ENCODE data around the gene C3orf20.

The C3orf20 gene

DNA sequence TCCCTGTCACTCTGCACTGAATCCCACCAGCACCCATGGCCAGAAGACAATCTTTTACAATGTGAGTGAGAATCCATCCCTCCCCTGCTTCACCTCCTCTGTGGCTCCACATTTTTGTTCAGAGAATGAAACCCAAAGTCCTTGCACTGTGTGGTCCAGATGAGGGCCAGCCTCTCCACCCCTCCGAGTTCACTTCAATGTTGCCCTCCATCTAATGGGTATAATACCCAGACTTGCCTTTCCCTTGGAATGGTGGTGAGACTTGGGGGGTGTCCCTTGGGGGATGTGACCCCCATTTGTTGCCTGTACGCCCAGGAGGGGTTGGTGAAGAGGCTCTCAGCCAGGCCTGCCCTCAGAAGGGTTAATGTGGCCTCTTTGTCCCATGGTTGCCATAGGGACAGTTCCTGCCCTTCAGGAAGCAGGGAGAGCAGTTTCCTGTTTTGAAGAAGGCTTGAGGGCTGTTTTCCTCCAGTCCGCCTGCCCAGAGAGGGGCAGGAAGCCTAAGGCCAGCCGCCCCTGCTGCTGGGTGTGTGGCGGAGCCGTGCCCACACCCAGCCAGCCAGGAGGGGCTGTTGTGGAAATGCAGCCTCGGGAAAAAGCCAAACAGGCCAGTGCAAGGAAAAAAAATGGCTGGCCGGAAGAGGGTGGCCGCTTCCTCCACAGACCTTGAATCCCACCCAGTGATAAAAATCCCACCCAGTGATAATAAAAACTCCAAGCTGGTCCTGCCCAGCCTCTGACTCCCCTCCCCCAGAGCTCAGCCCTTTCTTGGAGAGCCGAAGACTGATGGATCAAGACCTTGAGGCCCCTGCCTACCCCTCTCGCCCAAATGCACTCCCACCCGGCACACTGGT, 129.3 kb downstream of the C3orf20 start:
- TF ChIP-seq YY1 (IDR thresholded peaks at IDR 0.05; ENCODE audit: low read depth), result no peak
- TF ChIP-seq, protein P1, sequence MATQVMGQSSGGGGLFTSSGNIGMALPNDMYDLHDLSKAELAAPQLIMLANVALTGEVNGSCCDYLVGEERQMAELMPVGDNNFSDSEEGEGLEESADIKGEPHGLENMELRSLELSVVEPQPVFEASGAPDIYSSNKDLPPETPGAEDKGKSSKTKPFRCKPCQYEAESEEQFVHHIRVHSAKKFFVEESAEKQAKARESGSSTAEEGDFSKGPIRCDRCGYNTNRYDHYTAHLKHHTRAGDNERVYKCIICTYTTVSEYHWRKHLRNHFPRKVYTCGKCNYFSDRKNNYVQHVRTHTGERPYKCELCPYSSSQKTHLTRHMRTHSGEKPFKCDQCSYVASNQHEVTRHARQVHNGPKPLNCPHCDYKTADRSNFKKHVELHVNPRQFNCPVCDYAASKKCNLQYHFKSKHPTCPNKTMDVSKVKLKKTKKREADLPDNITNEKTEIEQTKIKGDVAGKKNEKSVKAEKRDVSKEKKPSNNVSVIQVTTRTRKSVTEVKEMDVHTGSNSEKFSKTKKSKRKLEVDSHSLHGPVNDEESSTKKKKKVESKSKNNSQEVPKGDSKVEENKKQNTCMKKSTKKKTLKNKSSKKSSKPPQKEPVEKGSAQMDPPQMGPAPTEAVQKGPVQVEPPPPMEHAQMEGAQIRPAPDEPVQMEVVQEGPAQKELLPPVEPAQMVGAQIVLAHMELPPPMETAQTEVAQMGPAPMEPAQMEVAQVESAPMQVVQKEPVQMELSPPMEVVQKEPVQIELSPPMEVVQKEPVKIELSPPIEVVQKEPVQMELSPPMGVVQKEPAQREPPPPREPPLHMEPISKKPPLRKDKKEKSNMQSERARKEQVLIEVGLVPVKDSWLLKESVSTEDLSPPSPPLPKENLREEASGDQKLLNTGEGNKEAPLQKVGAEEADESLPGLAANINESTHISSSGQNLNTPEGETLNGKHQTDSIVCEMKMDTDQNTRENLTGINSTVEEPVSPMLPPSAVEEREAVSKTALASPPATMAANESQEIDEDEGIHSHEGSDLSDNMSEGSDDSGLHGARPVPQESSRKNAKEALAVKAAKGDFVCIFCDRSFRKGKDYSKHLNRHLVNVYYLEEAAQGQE (IDR thresholded peaks at IDR 0.05; ENCODE audit: low read depth), result no peak

DNA sequence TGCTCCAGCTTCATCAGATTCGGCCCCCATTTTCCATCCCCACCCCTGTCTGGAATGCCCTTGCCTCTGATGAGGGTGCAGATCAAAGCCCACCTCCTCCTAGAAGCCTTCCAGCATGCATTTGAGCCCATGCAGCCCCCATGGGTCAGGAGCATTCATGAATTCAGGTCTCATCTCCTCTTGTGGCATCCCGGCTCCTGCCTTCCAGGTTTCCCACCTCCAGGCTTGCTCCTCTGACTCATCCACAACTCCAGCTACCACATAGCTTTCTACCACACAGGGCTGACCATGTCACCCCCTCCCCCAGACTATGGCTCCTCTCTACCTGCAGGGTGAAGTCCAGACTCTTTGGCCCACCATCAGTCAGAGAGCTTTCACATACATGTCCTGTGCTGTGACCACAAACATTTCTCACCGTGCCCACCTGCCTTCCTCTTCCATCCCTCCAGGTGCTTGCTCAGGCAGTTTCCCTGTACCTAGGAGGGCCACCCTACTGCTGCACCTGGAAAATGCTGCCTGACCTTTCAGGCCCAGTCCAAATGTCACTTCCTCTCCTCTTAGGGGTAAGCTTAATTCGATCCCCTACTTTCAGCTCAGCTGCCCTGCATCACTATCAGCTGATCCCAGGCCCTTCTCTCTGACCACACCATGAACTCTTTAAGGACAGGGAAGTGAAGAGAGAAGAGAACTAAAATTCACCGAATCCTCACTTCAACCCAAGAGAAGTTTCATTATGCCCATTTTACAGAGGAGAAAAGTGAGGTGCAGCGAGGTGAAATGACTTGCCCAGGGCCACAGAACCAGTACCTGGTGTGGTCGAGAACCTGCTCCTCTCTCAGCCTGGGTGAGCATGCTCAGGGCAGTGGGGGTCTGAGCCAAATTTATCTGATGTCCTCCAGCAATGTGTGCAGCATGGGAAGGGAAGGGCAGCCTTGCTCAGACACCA, 130.2 kb downstream of the C3orf20 start:
- no peak for TF ChIP-seq TCF12 (IDR thresholded peaks at IDR 0.05; ENCODE audit: low read depth)
- TF ChIP-seq, protein P1 (IDR thresholded peaks at IDR 0.05; ENCODE audit: low read depth), result no peak
- TF ChIP-seq CREB1 (IDR thresholded peaks at IDR 0.05; ENCODE audit: low read depth), result no peak
- TF ChIP-seq NFIC (IDR thresholded peaks at IDR 0.05), result no peak
- TF ChIP-seq TAF1 (IDR thresholded peaks at IDR 0.05; ENCODE audit: low read depth), result no peak
- no peak for TF ChIP-seq EGR1 (IDR thresholded peaks at IDR 0.05)
- TF ChIP-seq, protein P2, sequence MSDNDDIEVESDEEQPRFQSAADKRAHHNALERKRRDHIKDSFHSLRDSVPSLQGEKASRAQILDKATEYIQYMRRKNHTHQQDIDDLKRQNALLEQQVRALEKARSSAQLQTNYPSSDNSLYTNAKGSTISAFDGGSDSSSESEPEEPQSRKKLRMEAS (IDR thresholded peaks at IDR 0.05), result no peak
- TF ChIP-seq RAD21 (IDR thresholded peaks at IDR 0.05; ENCODE audit: low read depth), result no peak
- TF ChIP-seq TEAD4 (IDR thresholded peaks at IDR 0.05), result no peak
- TF ChIP-seq FOXM1 (IDR thresholded peaks at IDR 0.05; ENCODE audit: borderline replicate concordance, low read depth), result no peak

DNA sequence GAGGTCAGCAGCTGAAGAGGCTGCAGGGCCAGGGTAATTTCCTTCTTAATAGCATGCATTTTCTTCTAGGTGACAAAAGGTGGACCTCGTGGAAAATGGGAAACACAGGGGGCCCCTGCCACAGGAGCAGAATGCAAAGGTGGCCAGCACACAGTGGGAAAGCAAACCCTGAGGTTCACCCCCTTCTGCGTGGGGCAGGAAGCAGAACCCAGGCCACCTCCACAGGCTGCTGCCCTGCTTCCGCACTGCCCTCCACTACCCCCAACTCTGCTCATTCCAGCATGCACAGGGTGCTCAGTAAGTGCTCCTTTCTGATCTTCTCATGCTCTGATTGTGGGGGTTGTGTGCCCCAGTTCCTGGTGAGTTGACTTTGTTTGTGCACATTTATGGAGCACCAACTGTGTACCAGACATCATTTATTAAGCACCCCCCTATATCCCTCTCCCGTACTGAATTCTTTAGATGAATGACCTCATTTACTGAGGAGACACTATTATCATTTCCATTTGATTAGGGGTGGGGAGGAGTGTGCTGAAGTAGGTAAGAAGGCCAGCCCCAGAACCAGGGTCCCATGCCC, 131.1 kb downstream of the C3orf20 start:
- TF ChIP-seq TAF1 (IDR thresholded peaks at IDR 0.05; ENCODE audit: low read depth), result no peak
- TF ChIP-seq CREB1 (IDR thresholded peaks at IDR 0.05; ENCODE audit: low read depth), result no peak
- no peak for TF ChIP-seq FOXM1 (IDR thresholded peaks at IDR 0.05; ENCODE audit: borderline replicate concordance, low read depth)
- no peak for TF ChIP-seq RAD21 (IDR thresholded peaks at IDR 0.05; ENCODE audit: low read depth)
- no peak for TF ChIP-seq EP300 (IDR thresholded peaks at IDR 0.05; ENCODE audit: borderline replicate concordance)
- TF ChIP-seq CEBPB (IDR thresholded peaks at IDR 0.05), result no peak
- no peak for TF ChIP-seq TEAD4 (IDR thresholded peaks at IDR 0.05)
- no peak for TF ChIP-seq YY1 (IDR thresholded peaks at IDR 0.05; ENCODE audit: low read depth)
- no peak for TF ChIP-seq EGR1 (IDR thresholded peaks at IDR 0.05)
- TF ChIP-seq NFIC (IDR thresholded peaks at IDR 0.05), result no peak
- TF ChIP-seq, protein P1 (IDR thresholded peaks at IDR 0.05; ENCODE audit: low read depth), result no peak
- TF ChIP-seq ZBTB7A (IDR thresholded peaks at IDR 0.05; ENCODE audit: low read depth), result no peak
- TF ChIP-seq, protein P2 (IDR thresholded peaks at IDR 0.05), result no peak
- TF ChIP-seq, protein P3, sequence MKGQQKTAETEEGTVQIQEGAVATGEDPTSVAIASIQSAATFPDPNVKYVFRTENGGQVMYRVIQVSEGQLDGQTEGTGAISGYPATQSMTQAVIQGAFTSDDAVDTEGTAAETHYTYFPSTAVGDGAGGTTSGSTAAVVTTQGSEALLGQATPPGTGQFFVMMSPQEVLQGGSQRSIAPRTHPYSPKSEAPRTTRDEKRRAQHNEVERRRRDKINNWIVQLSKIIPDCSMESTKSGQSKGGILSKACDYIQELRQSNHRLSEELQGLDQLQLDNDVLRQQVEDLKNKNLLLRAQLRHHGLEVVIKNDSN (IDR thresholded peaks at IDR 0.05), result no peak
- no peak for TF ChIP-seq TCF12 (IDR thresholded peaks at IDR 0.05; ENCODE audit: low read depth)

DNA sequence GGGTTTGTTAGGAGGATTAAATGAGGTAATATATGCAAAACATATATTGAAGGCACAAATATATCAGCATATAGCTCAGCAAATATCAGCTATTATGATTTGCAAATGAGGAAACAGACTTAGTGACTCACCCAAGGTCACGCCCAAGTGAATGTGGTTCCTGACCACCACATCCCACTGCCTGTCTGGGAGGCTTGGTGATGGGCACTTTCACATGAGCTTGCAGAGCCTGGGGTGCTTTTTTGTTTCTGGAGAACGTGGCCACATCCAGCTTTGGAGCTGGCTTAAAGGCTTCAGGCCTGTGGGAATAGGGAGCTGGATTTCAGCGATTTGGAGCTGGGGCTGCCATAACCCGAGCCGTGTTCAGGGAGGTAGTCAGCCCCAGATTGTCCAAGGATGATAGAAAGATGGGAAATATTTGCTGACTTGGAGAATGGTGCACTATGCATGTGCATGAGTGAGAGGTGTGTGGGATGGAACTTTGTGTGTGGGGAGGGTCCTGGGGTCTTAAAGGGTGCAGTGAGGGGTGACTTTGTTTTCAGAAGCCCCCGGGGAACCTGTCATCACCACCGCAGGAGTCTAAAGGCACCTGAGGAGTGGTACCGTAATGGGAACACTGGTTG, 131.8 kb downstream of the C3orf20 start:
- TF ChIP-seq NFIC (IDR thresholded peaks at IDR 0.05) (no peak), FOXM1 (IDR thresholded peaks at IDR 0.05; ENCODE audit: borderline replicate concordance, low read depth) (no peak)
- TF ChIP-seq, protein P2 (IDR thresholded peaks at IDR 0.05), result no peak

Data from Ishikawa (cell line).